ENCODE data around the gene DTX1. TPM values are rescaled to one million over a fixed set of nuclear protein-coding genes. Genes with fewer than 3 reads are reported as not detected.

Gene DTX1
- total RNA-seq, 3 donors from 2014 or later, result 7.9 to 46.6 (median 20.0) TPM

DNA sequence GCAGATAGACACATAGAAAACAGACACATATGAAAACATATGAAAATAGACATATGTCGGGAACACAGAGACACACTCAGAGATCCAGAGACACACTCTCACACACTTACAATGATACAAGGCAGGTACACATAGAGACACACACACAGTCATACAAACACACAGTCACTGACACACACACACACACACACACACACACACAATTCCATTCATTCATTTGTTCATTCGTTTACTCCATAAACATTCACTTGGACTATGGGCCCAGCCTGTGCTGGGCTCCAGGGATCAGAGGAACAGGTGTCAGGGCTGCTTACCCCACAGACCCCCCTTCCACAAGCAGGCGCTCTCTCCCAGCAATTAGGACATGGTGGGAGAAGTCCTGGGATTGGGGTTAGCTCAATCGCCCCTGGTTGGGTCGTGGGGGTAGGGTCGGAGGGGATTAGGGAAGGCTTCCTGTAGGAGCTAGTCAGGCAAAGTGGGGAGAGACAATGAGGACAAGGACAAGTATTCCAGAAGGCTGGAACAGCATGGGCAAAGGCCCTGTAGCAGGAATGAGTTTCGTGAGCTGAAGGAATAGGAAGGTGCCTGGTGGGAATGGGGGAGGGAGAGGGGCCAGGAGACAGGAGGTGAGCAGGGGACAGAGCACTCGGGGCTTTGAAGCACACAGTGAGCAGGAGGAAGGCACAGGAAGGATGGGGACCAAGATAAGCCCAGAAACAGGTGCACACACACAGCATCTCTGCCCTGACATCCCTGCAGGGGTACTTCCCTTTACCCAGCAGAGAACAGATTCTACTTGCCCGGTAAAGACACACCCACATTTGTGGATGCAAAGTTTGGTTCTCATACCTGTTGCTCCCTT, 72.5 kb downstream of the DTX1 start:
- Histone ChIP-seq H3K27ac (no peak overlapping the region), H3K36me3 (no peaks in the 10 kb centered on the region), H3K4me3 (no peak overlapping the region), H3K9me3 (no peaks in the 10 kb centered on the region), H3K27me3 (no peaks in the 10 kb centered on the region), H3K4me1 (no peaks in the 10 kb centered on the region)
- intact Hi-C loops (cut with DNase I; ENCODE audit: low total_unique reads), result no loop called here
- no peak for DNase-seq (ENCODE audit: low spot score in 2 of 2)
- no peak for TF ChIP-seq POLR2A (IDR thresholded peaks at IDR 0.05)
- TF ChIP-seq POLR2AphosphoS5 (IDR thresholded peaks at IDR 0.05), result no peak
- TF ChIP-seq, protein P1, sequence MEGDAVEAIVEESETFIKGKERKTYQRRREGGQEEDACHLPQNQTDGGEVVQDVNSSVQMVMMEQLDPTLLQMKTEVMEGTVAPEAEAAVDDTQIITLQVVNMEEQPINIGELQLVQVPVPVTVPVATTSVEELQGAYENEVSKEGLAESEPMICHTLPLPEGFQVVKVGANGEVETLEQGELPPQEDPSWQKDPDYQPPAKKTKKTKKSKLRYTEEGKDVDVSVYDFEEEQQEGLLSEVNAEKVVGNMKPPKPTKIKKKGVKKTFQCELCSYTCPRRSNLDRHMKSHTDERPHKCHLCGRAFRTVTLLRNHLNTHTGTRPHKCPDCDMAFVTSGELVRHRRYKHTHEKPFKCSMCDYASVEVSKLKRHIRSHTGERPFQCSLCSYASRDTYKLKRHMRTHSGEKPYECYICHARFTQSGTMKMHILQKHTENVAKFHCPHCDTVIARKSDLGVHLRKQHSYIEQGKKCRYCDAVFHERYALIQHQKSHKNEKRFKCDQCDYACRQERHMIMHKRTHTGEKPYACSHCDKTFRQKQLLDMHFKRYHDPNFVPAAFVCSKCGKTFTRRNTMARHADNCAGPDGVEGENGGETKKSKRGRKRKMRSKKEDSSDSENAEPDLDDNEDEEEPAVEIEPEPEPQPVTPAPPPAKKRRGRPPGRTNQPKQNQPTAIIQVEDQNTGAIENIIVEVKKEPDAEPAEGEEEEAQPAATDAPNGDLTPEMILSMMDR (IDR thresholded peaks at IDR 0.05), result no peak

DNA sequence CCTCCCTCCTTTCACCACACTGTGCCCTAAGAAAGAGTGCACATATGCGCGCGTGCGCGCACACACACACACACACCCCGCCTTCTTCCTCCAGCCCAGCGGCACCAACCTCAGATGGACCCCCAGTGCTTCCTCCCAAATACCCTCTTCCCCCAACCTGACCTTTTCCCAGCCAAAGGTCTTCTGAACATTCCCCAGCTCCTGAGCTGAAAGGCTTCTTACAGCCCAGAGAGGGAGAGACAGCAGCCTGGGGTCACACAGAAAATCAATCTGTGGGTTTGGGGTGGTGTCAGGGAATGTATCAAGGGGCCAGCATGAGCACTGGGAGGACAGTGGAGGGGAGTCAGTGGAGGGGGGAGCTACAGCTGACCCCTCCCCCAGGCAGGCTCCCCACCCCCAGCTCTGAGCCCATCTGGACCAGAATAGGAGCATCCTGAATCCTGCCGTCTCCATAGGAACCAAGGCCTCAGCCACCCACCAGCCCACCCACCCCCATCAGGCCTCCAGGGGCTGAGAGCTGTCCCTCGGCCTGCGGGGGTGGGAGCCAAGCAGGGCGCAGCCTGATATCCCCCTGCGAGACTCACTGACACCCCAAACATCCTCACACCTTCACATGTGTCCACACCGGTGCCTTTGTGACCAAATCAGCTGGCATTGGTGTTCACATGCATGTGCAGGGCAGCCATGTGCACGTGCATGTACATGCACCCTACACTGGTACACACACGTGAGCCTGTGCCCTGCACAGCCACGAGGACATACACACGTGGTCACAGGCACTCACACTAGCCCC, 73.3 kb downstream of the DTX1 start:
- no peaks in the 10 kb centered on the region for H3K4me1 ChIP-seq
- H3K4me3 ChIP-seq, result no peak overlapping the region
- H3K27ac ChIP-seq, result no peak overlapping the region
- no peaks in the 10 kb centered on the region for H3K27me3 ChIP-seq
- TF ChIP-seq, protein P1 (IDR thresholded peaks at IDR 0.05), result no peak
- TF ChIP-seq POLR2A (IDR thresholded peaks at IDR 0.05) (no peak), POLR2AphosphoS5 (IDR thresholded peaks at IDR 0.05) (no peak)
- no peaks in the 10 kb centered on the region for H3K36me3 ChIP-seq
- no peaks in the 10 kb centered on the region for H3K9me3 ChIP-seq
- no peak for DNase-seq (ENCODE audit: low spot score in 2 of 2)
- intact Hi-C loops (cut with DNase I; ENCODE audit: low total_unique reads), result no loop called here

DNA sequence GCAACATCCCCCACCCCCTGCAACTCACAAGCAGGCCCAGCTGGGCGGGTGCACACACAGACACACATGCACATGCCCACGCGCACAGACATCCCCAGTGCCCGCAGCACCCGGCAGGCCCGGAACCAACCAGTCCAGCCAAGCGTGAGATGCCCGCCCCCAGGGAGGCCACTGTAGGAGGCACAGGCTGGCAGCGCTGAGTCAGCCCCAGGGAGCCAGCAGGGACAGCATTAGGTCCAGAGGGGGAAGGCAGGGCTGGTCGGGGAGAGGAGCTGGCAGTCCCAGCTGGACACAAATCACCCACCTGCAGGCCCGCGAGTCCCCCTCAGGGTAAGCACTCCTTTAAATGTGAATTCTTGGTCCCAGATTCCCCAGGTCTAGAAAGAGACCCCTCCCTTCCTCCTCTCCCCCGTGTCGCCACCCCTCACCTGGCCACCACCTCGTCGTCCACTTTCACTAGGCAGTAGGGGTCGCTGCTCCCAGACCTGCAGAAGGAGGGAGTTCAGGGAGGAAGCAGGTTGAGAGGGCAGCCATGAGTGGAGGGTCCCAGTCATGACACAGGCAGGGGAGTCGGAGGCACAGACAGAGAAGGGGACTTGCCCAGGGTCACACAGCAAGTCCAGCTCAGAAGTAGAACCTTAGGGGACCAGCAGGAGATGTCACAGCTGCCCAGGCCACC, 74.1 kb downstream of the DTX1 start:
- DNase-seq (ENCODE audit: low spot score in 2 of 2), result no peak

GRCh38 chr12:113131556-113131955, 75.0 kb downstream of the DTX1 start:
- TF ChIP-seq, protein P1 (IDR thresholded peaks at IDR 0.05), result no peak
- no peak for TF ChIP-seq POLR2A (IDR thresholded peaks at IDR 0.05)
- H3K27ac ChIP-seq, result no peak overlapping the region
- no peak overlapping the region for H3K4me3 ChIP-seq
- intact Hi-C loops (cut with DNase I; ENCODE audit: low total_unique reads), result no loop called here
- peaks cover 0 to 12% of the 10 kb centered on the region in 2 donors for H3K27me3 ChIP-seq
- H3K36me3 ChIP-seq, result no peaks in the 10 kb centered on the region
- H3K9me3 ChIP-seq, result no peaks in the 10 kb centered on the region
- no peak for DNase-seq (ENCODE audit: low spot score in 2 of 2)
- no peaks in the 10 kb centered on the region for H3K4me1 ChIP-seq

More for the DNA sequence above, 74.1 kb downstream of the DTX1 start:
- no peak overlapping the region for H3K27ac ChIP-seq
- H3K4me3 ChIP-seq, result no peak overlapping the region
- peaks cover 0 to 5% of the 10 kb centered on the region in 2 donors for H3K27me3 ChIP-seq
- intact Hi-C loops (cut with DNase I; ENCODE audit: low total_unique reads), result no loop called here
- no peaks in the 10 kb centered on the region for H3K9me3 ChIP-seq
- H3K4me1 ChIP-seq, result no peaks in the 10 kb centered on the region
- TF ChIP-seq POLR2AphosphoS5 (IDR thresholded peaks at IDR 0.05) (no peak), POLR2A (IDR thresholded peaks at IDR 0.05) (no peak)
- TF ChIP-seq, protein P1 (IDR thresholded peaks at IDR 0.05), result no peak
- H3K36me3 ChIP-seq, result no peaks in the 10 kb centered on the region
